ENCODE measurements around the gene PRIM2.
"Not testable (repeated sequence)": the region's sequence is repeated elsewhere in the genome, so short reads cannot be mapped to it uniquely, and the experiment has no call there.

GRCh38 chr6:57481121-57481520 is 163.7 kb downstream of the PRIM2 start:
- not testable (repeated sequence) for TF ChIP-seq POLR2A (IDR thresholded peaks at IDR 0.05; ENCODE audit: low read depth); CTCF (IDR thresholded peaks at IDR 0.05); POLR2AphosphoS5 (IDR thresholded peaks at IDR 0.05); EP300 (IDR thresholded peaks at IDR 0.05)

All from esophagus muscularis mucosa (tissue), 4 donors.